Measurements from ENCODE around the gene ZFYVE26. TPM values are rescaled to one million over a fixed set of nuclear protein-coding genes. Genes with fewer than 3 reads are reported as not detected.

ZFYVE26 gene
- total RNA-seq (10 to 100 TPM; 38.1 to 40.5 TPM), polyA plus RNA-seq (1 to 10 TPM; 2.7 to 3.7 (median 3.6) TPM), total RNA-seq (50.7 to 91.9 (median 73.2) reads per million in 6 experiments)

- POLR2A ChIA-PET = interaction anchor here (0.5 to 1.4 kb wide), 7 partner anchors 11 to 1000 kb away, joined by 3 to 5 read pairs (median 3); partner anchors contain the start of genes PIGH, RDH11 and ZFP36L1
- Mint-ChIP-seq H3K4me3 (peak within 1 kb of the TSS; percentile 90 to 100 (median 98)), H3K36me3 (peaks cover 0 to 19% (median 11%) of the 10 kb centered on the region in 3 donors), H3K27ac (peak within 1 kb of the TSS; percentile 91 to 99 (median 98)), H3K4me1 (peaks cover 22 to 63% (median 55%) of the 10 kb centered on the region in 4 donors), H3K27me3 (no peaks in the 10 kb centered on the region), H3K9me3 (no peaks in the 10 kb centered on the region)
- peak; percentile 76 to 95 (median 88) for DNase-seq
- ATAC-seq = peak; percentile 94 to 95
These were observed at the start of gene ZFYVE26 for GRCh38 chr14:67816326-67817002. TSS of gene ZFYVE26 (minus strand) at chr14:67816590. CDS start at chr14:67815963, 627 bp downstream.

GRCh38 chr14:67863223-67863622 is 46.8 kb upstream of the ZFYVE26 start:
- Mint-ChIP-seq H3K27ac (no peak overlapping the region), H3K4me1 (peaks cover 3 to 10% (median 4%) of the 10 kb centered on the region in 4 donors), H3K36me3 (peaks cover 11 to 29% (median 28%) of the 10 kb centered on the region in 3 donors), H3K9me3 (peaks cover 0 to 6% (median 0%) of the 10 kb centered on the region in 9 donors), H3K27me3 (no peaks in the 10 kb centered on the region), H3K4me3 (no peak overlapping the region)
- DNase-seq (no peak), ATAC-seq (no peak)
- POLR2A ChIA-PET = no interaction called here

- Mint-ChIP-seq H3K4me1 (peaks cover 0 to 10% (median 2%) of the 10 kb centered on the region in 4 donors), H3K27ac (no peak overlapping the region), H3K9me3 (no peaks in the 10 kb centered on the region), H3K4me3 (no peak overlapping the region), H3K36me3 (peaks cover 0 to 5% (median 0%) of the 10 kb centered on the region in 3 donors), H3K27me3 (no peaks in the 10 kb centered on the region)
- POLR2A ChIA-PET = no interaction called here
- ATAC-seq (no peak), DNase-seq (no peak)
These were observed 42.9 kb upstream of the ZFYVE26 start for GRCh38 chr14:67859169-67859749.

DNA sequence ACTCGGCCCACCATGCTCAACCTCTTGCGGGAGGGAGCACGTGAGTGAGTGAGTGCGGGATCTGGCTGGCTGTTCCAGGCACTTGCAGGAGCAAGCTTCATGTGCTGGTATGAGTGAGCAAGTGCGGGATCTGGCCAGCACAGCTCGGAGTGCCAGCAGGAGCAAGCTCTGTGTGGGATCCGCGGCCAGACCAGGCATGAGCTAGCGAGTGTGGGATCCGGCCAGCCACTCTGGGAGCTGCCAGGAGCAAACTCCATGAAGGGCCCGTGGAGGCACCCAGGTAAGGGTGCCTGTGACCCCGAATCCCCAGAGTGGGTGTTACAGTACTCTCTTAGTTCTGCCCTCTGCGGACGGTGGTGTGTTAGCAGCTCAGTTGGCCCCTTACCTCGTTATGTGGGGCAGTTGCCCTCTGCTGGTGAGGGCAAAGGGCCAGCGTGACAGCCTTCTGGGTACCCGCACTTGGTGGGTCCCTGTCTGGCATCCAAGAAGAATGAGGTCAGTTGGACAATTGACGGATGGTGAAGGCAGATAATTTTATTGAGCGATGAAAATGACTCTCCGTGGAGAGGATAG is 41.5 kb upstream of the ZFYVE26 start:
- Mint-ChIP-seq H3K27ac (peak overlapping the region in 3 of 10 donors; percentile 12 to 72 (median 34)), H3K27me3 (no peaks in the 10 kb centered on the region), H3K9me3 (no peaks in the 10 kb centered on the region), H3K36me3 (peaks cover 0 to 13% (median 8%) of the 10 kb centered on the region in 3 donors), H3K4me1 (peaks cover 0 to 18% (median 2%) of the 10 kb centered on the region in 4 donors), H3K4me3 (no peak overlapping the region)
- POLR2A ChIA-PET = no interaction called here
- ATAC-seq = no peak
- no peak for DNase-seq

GRCh38 chr14:67856827-67857226 is 40.4 kb upstream of the ZFYVE26 start:
- Mint-ChIP-seq H3K36me3 (peaks cover 0 to 17% (median 15%) of the 10 kb centered on the region in 3 donors), H3K27ac (peak overlapping the region in 1 of 10 donors; percentile 68), H3K27me3 (no peaks in the 10 kb centered on the region), H3K9me3 (no peaks in the 10 kb centered on the region), H3K4me3 (peak overlapping the region in 1 of 10 donors; percentile 40), H3K4me1 (peaks cover 0 to 23% (median 2%) of the 10 kb centered on the region in 4 donors)
- POLR2A ChIA-PET = no interaction called here
- no peak for ATAC-seq
- DNase-seq = no peak

- no peak for DNase-seq
- no peak for ATAC-seq
- H3K27me3 Mint-ChIP-seq = no peaks in the 10 kb centered on the region
- H3K4me3 Mint-ChIP-seq = no peak overlapping the region
- peaks cover 0 to 37% (median 6%) of the 10 kb centered on the region in 4 donors for H3K4me1 Mint-ChIP-seq
- H3K36me3 Mint-ChIP-seq = peaks cover 5 to 22% (median 21%) of the 10 kb centered on the region in 3 donors
- peaks cover 0 to 10% (median 2%) of the 10 kb centered on the region in 9 donors for H3K9me3 Mint-ChIP-seq
- POLR2A ChIA-PET = no interaction called here
- no peak overlapping the region for H3K27ac Mint-ChIP-seq
These were observed 37.3 kb upstream of the ZFYVE26 start for GRCh38 chr14:67853715-67854114.

- H3K36me3 Mint-ChIP-seq = peaks cover 10 to 27% (median 26%) of the 10 kb centered on the region in 3 donors
- peaks cover 0 to 37% (median 5%) of the 10 kb centered on the region in 4 donors for H3K4me1 Mint-ChIP-seq
- ATAC-seq = no peak
- POLR2A ChIA-PET = no interaction called here
- no peak for DNase-seq
- no peak overlapping the region for H3K27ac Mint-ChIP-seq
- no peak overlapping the region for H3K4me3 Mint-ChIP-seq
- no peaks in the 10 kb centered on the region for H3K27me3 Mint-ChIP-seq
- peaks cover 0 to 17% (median 5%) of the 10 kb centered on the region in 9 donors for H3K9me3 Mint-ChIP-seq
These were observed 36.7 kb upstream of the ZFYVE26 start for GRCh38 chr14:67852926-67853604.

DNA sequence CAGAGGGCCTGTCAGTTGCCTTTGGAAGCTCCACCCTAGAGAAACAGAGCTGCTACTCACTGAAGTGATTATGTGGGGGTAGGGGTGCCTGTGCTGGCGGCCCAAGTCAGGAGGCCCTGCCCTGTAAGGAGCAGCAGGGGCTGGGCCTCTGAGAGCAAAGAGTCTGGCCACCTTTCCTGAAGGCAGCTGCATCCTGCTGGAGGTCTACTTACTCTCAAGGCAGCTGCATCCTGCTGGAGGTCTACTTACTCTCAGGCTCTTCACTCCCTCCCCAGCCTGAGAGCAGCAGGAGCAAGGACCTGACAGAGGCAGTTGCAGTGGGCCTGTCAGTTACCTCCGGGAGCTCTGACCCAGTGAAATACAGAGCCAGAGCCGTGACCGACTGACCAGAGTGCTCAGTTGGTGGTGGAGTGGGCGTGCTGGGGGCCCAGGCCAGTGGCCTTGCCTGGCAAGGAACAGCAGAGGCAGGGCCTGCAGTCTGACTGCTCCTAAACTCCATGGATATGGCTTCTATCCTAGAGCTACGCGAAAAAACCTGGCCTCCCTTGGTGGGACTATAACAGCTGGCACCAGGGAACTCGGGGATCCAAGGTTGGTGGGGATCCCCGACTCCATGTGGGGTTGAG is 35.5 kb upstream of the ZFYVE26 start:
- POLR2A ChIA-PET = no interaction called here
- Mint-ChIP-seq H3K36me3 (peaks cover 20 to 36% (median 28%) of the 10 kb centered on the region in 3 donors), H3K27ac (peak overlapping the region in 1 of 10 donors; percentile 39), H3K4me3 (peak overlapping the region in 1 of 10 donors; percentile 49), H3K9me3 (peaks cover 0 to 28% (median 11%) of the 10 kb centered on the region in 9 donors), H3K4me1 (peaks cover 0 to 39% (median 4%) of the 10 kb centered on the region in 4 donors), H3K27me3 (no peaks in the 10 kb centered on the region)
- no peak for ATAC-seq
- DNase-seq = no peak

DNA sequence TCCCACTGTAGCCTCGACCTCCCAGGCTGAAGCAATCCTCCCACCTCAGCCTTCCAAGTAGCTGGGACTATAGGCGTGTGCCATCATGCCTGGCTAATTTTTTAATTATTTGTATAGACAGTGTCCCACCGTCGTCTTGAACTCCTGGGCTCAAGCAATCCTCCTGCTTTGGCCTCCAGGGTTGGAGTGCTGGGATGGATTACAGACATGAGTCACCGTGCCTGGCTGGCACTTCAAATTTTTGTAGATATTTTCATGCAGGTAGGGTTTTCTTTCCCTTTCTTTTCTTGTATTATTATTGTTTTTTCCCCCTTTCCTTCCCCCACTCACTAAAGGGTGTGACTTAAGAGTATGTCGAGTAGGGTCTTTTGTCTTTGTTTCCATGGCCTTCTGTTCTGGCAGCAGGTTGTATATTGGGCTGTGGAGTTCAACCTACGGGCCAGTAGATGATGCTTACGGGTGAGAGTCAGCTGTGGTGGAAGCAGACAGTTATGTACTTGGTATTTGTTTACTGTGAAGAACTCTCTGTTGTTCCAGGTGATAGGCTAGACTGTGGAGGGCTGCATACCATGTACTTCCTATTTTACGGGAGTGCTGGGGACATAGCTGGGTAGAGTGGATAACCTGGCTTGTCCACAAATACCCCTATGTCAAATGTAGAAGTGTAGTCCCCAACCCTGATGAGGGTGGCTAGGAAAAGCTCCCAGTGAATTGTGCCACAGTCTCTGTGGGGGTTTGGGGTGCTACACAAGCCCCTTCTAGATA is 33.9 kb upstream of the ZFYVE26 start:
- Mint-ChIP-seq H3K27ac (no peak overlapping the region), H3K4me1 (peaks cover 0 to 29% (median 7%) of the 10 kb centered on the region in 4 donors), H3K9me3 (peaks cover 0 to 36% (median 15%) of the 10 kb centered on the region in 9 donors), H3K27me3 (no peaks in the 10 kb centered on the region), H3K36me3 (peaks cover 26 to 48% (median 28%) of the 10 kb centered on the region in 3 donors), H3K4me3 (no peak overlapping the region)
- DNase-seq = no peak
- POLR2A ChIA-PET = no interaction called here
- ATAC-seq = no peak

DNA sequence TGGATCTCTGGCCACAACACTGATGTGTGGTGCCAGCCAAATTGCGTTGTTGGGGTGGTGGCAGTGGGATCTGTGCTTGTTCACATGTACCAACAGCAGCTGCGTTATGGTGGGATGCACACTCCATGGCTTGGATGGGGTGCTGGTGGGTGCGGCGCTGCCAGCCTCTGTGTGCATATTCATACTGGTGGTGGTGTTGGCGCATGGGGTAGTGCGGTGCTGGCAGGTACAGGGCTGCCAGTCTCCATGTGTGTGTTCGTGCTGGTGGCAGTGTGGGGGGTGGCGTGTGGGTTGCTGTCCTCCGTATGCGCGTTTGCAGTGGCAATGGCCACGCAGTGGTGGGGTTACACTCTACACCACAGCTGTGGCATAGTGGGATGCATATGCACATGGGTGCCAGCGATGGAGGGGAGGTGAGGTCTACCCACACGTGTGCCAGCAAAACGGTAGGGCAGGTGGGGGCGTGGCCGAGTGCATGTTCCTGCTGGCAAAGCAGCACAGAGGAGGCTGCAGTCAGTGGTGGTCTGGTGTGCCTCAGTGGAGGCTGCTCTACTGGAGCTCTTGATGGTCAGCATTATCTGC is 29.7 kb upstream of the ZFYVE26 start:
- POLR2A ChIA-PET = no interaction called here
- Mint-ChIP-seq H3K4me1 (peaks cover 7 to 25% (median 15%) of the 10 kb centered on the region in 4 donors), H3K9me3 (peaks cover 0 to 40% (median 15%) of the 10 kb centered on the region in 9 donors), H3K27me3 (no peaks in the 10 kb centered on the region), H3K4me3 (no peak overlapping the region), H3K36me3 (peaks cover 17 to 47% (median 26%) of the 10 kb centered on the region in 3 donors), H3K27ac (no peak overlapping the region)
- DNase-seq (no peak), ATAC-seq (no peak)

DNA sequence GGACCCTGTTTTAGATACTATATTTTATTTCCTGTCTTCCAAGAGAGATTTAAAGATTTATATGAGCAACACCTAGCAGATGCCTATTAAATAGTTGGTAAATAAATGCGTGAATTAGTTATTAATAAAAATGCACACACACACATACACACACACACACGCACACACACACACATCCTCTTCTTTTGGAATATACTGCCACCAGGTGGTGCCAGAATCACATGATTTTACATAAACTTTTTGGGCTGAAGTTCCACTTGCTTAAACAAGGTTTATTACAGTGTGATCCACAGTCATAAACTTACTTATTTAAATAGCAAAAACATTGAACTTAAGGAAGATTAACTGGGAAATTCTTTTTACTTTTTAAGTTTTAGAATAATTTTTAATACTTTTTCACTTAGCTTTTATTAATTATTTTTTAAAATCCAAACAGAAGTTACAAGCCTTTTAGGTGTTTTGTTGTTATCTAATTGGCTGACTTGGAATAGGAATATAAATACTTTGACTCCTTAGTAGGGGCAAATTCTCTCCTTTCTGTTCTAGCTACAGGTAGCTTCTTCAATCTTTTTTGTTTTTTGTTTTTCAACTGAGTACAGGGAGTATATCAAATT is 20.7 kb upstream of the ZFYVE26 start:
- peak; percentile 26 to 75 (median 52) for DNase-seq
- POLR2A ChIA-PET = interaction anchor here (1.2 kb wide), 1 partner anchor 980 kb away, joined by 3 read pairs; no protein-coding TSS in a partner anchor
- Mint-ChIP-seq H3K4me3 (no peak overlapping the region), H3K4me1 (peaks cover 2 to 7% (median 4%) of the 10 kb centered on the region in 4 donors), H3K27ac (peak overlapping the region in 2 of 10 donors; percentile 27 to 60), H3K36me3 (peaks cover 0 to 22% (median 4%) of the 10 kb centered on the region in 3 donors), H3K9me3 (no peaks in the 10 kb centered on the region), H3K27me3 (no peaks in the 10 kb centered on the region)
- peak; percentile 46 to 58 for ATAC-seq
